ENCODE measurements around the gene VASP. TPM values are rescaled to one million over a fixed set of nuclear protein-coding genes. Genes with fewer than 3 reads are reported as not detected.

The VASP gene
- total and polyA plus RNA-seq, 2 of the 13 experiments (the other 11 are each of a cell fraction or from before 2014, with no cell fraction given), result 41.8 to 67.1 TPM

GRCh38 chr19:45508861-45509691 is 1.8 kb downstream of the VASP start (continued):
- TF ChIP-seq ZBTB43 (CRISPR knock-in tag; conservative IDR thresholded peaks at IDR 0.05), result no peak
- no peak for TF ChIP-seq MTERF4 (CRISPR knock-in tag; IDR thresholded peaks at IDR 0.05)
- 0 out of 2 replicates have a peak, but pooled peaks have one; percentile 29 for TF ChIP-seq ZSCAN29 (CRISPR knock-in tag; conservative IDR thresholded peaks at IDR 0.05)
- no peak for TF ChIP-seq MYNN (CRISPR knock-in tag; IDR thresholded peaks at IDR 0.05; ENCODE audit: low read depth)
- no peak for TF ChIP-seq ZBTB26 (CRISPR knock-in tag; IDR thresholded peaks at IDR 0.05; ENCODE audit: borderline replicate concordance)
- TF ChIP-seq ZNF230 (CRISPR knock-in tag; IDR thresholded peaks at IDR 0.05), result no peak
- TF ChIP-seq ZBTB40 (IDR thresholded peaks at IDR 0.05), result no peak
- TF ChIP-seq ZBTB40 (CRISPR knock-in tag; IDR thresholded peaks at IDR 0.05), result no peak
- TF ChIP-seq ZNF562 (CRISPR knock-in tag; IDR thresholded peaks at IDR 0.05; ENCODE audit: borderline replicate concordance), result no peak
- no peak for TF ChIP-seq ZNF33A (CRISPR knock-in tag; IDR thresholded peaks at IDR 0.05; ENCODE audit: borderline replicate concordance)
- TF ChIP-seq LCORL (IDR thresholded peaks at IDR 0.05), result no peak
- TF ChIP-seq LCORL (CRISPR knock-in tag; IDR thresholded peaks at IDR 0.05), result 0 out of 2 replicates have a peak, but pooled peaks have one; percentile 42
- no peak for TF ChIP-seq ZNF362 (CRISPR knock-in tag; IDR thresholded peaks at IDR 0.05; ENCODE audit: borderline replicate concordance)
- TF ChIP-seq HHEX (CRISPR knock-in tag; IDR thresholded peaks at IDR 0.05), result no peak
- no peak for TF ChIP-seq ZNF333 (CRISPR knock-in tag; IDR thresholded peaks at IDR 0.05; ENCODE audit: borderline replicate concordance)
